Measurements from ENCODE around the gene ZNF341.
"Not testable (repeated sequence)": the region's sequence is repeated elsewhere in the genome, so short reads cannot be mapped to it uniquely, and the experiment has no call there.

ZNF341 gene

DNA sequence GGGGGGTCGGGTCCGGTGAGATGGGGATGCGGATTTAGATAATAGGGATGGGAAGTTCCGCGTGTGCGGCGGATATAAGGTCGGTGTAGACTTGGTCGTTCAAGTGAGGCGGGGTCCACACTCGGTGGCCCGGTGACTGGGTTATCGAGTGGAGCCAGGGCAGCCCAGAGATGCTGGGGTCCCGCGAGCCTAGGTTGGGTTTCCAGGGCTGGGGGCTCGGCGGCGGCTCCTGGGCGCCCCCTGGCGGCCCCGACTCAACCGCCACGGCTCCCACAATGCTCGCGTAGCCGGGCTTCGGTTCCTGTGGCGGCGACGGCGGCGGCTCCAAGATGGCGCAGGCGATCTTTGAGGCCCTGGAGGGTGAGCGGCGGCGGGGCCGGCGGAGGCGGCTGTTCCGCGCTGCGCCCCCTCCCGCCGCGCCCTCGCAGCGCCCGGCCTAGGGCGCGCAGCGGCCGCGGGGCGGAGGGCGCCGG lies at the start of gene ZNF341:
Gene ZNF341 (plus strand): TSS at position 304 of the 473 bp plus-strand sequence. CDS start 26 bp downstream, at position 330.
- peak; percentile 77 for DNase-seq

DNA sequence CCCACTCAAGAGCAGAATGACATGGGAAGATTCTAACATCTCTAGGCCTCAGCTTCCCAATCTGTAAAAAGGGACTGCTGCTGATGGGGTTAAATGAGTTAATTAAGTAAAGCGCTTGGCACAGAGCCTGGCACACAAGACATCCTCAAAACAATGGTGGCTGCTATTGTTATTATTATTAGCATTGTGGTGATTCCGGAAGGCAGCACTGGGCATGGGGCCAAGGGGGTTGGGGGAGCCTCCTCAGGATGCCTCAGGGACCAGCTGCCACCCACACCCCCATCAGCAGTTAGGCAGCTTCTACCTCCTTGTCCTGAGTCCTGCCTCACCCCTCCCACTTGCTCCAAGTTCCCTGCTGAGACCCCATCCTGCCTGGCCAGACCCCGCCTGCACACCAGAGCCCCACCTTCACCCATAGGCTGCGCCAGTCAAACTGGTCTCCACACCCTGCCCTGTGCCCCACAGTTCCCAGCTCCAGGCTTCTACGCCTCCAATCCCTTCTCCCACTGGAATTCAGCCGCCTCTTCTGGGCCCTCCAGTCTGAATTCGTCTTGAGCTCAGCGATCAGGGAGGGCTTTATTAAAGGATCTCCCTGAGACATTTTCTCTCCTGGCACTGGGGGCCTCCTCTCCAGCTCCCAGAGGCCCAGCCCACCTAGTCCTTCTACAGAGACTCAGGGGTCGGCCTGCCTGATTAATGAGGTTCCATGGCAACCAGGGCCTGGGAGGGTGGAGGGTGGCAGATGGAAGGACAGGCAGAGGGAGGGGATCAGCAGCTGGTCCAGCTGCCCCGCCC lies 47.1 kb upstream of the ZNF341 start:
- no peak for DNase-seq

DNA sequence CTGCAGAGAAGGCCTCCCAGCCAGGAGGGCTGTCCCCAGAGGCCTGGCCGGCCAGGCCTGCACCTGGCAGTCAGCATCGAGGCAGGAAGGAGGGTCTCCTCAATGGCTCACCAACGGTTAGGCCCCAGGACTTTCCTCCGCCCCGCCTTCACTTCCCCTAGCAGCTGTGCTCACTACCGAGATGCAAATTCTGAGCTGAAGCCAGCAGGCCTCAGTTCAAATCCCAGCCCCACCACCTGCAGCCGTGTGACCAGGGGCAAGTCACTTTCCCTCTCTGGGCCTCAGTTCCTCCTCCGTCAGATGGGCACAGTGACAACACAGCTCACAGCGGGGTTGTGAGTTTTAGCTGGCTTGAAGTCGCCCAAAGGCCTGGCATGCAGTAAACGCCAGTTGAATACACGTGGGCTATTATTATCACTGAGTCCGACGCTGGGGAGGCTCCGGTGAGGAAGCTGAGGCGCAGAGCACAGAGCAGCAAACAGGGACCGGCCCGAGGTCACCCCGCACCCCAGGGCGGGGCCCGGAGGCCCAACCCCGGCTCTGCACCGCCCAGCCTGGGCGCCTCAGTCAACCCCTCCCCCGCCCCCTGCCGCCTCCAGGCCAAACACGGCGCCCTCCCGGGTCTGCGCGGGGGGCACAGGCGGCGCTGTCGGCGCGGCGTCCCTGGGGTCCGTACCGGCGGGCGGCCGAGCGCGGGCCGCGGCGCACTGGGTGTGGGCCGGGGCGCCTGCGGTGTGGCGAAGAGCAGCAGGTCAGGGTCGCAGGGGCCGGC lies 46.3 kb upstream of the ZNF341 start:
- no peak for DNase-seq

DNA sequence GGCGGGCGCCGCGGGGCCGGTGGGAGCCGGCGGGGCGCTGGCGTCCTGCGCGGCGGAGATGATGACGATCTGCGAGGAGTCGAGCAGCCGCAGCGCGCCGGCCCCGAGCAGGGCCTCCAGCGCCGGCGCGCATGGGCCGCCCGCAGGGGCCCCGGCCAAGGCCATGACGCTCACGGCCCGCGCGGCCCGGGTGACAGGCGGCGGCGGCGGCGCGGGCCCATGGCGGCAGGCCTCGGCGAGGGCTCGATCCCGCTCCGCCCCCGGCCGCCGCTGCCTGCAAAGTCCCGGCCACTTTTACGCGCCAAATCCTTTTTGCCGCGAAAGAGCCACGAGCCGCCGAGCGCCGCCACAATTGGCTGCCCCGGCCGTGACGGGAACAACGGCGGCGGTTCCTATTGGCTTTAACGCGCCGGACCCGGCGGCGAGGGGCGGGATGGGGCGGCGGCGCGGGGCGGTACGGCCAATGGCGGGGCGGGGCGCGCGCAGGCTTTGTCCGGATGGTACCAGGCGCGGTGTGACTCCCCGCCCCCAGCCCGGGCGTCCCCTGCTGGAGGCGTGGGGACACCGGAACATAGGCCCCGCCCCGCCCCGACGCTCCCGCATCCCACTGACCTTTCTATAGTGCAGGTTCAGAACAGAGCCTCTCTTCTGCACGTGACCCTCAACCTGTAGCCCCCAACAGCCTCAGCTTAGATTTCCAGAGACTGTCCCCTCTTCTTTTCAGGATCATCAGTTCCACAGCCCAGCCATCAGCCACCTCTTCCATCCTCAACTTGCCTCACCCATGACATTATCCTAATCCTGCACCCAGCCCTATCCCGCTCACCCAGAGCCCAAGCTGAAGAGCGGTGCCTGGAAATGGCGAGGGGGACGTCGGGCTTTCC lies 45.5 kb upstream of the ZNF341 start, which contains the start of gene E2F1:
Gene E2F1 (minus strand): TSS at position 286 of the 884 bp plus-strand sequence. CDS start 121 bp downstream, at position 165.
- peak; percentile 90 for DNase-seq

DNA sequence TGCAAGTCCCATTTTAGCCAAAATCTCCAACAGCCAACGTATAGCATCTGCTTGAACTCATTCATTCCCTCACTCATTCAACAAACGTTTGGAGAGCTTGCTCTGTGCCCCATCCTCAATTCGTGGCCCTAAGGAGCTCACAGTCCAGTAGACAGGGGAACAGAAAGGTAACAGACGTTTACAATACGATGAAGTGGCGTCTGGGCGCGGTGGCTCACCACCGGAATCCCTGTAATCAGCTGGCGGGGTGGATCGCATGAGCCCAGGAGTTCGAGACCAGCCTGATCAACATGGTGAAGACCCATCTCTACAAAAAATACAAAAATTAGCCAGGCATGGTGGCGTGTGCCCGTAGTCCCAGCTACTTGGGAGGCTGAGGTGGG lies 44.8 kb upstream of the ZNF341 start:
- DNase-seq = no peak

DNA sequence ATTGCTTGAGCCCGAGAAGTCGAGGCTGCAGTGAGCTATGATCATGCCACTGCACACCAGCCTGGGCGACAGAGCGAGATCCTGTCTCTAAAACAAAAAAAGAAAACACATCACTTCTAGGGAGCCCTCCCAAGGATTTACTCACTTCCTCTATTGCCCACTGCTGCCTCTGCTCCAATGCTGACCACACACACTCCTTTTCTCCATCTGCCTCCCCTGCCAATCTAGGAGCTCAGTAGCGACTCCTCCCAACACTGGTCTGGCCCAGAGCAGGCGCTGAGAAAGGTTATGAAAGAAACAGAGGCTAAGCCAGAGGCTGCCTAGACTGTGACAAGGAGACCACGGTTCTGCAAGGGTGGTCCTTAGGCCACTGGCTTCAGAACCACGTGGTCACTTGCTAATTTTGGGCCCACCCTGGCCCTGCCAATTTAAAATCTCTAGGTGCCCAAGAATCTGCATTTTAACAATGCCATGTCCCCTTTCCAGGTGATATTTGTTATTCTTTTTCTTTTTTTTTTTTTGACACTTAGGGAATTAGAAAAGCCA lies 44.4 kb upstream of the ZNF341 start:
- DNase-seq = no peak

DNA sequence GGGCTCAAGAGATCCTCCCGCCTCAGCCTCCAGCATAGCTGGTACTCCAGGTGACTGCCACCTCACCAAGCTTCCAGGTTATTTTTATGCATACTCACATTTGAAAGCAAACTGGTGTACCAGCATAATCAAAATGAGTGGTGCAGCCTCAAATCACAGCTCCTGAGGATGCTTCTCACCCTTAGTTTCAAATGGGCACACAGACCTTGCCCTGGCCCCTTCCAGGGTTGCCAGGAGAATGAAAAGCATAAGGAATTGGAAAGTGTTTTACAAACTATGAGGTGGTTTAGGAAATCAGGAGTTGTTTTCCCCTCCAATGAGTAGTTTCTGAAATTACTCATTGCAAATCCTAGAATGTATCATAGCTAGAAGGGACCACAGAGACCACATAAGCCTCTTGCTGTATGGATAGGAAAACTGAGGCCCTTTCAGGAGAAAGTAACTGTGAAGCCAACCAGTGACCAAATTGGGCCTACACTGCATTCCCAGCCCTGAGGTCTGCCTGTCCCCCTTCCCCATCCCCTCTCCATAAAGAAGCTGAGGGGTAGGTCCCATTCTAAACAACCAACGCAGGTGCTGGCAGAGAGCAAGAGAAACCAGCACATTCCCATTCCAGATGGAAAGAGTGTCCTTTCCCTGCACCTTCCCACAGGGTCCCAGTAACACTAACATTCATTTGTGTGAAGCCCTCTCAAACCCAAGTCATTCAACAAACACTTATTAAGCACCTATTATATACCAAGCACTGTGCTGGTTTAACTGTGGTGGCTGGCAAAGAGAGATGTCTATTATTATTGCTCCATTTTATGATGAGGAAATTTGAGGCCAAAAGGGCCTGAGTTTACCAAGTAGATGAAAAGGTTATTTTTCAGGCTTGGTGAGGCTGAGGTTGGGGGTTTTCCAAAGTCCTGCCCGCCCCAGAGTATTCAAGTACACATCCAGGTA lies 43.5 kb upstream of the ZNF341 start:
- DNase-seq = no peak

DNA sequence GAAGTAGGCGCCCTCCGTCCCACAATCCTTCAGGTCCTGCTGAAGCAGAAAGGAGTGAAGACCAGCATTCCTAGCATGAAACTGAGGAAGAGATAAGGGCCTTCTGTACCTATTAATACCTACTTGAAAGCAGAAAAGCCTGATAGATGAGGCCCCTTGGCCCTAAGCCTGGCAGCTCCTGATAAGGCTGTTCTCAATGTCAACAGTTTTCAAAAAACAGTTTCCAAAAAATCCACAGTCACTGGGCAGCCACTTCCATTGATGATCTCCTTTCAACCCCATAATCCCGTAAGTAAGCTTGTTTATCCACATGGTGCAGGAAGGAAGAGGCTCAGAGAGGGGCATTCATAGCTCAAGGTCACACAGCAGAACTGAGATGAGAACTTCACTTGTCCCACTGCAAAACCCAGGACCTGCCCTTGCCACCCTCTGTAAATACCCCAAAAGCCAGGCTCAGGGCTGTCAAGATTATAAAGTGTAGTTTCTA lies 42.8 kb upstream of the ZNF341 start:
- no peak for DNase-seq

DNA sequence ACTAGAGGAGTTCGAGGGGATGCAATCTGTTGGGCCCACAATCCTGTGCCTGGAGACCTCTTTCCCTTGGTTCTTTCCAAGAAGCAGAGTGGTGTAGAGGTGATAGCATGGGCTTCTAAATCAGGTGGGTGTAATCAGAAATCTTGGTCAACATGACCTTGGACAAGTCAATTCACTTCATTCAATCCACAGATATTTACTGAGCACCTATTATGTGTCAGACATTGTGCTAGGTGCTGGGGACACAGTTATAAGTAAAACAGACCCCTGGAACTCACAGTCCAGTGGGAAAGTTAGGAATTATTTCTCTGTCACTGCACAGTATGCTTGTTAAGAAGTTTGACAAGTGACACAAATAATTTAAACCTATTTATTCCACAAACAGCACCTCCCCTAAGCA lies 42.3 kb upstream of the ZNF341 start:
- DNase-seq = no peak

DNA sequence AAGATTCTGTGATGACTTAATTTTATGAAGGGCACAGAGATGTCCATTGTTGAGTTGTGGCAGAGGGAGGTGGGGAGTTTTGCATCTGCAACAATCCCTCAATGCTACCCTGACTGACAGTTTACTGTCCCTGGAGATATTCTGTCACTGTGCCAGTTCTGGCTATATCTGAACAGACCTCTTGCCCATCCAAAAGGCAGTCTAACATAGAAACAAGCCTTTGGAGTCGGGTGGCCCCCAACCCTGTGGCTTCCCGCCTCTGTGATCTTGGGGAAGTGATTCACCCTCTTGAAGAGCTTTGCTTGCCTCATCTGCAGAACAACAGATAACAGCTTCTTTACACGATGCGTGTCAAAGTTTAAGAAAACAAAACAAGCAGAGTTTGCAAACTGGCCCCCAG lies 41.8 kb upstream of the ZNF341 start:
- no peak for DNase-seq

DNA sequence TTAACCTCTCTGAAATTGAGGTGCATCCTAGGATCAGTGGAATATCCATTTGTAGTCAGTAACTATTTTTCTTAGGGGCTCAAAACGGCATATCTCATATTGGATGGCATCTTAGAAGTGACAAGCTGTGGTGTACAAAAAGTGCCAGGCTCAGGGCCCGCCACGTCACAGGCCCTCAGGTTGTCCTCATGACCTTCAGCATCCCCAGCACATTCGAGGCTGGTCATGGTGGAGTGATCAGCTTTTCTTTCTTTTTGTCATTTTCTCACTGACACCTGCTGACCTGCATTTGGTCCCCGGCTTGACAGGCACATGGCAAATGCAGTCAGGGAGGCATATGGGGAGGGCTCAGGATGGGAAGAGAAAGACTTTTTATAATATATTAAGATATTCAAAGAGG lies 38.5 kb upstream of the ZNF341 start:
- DNase-seq = no peak

DNA sequence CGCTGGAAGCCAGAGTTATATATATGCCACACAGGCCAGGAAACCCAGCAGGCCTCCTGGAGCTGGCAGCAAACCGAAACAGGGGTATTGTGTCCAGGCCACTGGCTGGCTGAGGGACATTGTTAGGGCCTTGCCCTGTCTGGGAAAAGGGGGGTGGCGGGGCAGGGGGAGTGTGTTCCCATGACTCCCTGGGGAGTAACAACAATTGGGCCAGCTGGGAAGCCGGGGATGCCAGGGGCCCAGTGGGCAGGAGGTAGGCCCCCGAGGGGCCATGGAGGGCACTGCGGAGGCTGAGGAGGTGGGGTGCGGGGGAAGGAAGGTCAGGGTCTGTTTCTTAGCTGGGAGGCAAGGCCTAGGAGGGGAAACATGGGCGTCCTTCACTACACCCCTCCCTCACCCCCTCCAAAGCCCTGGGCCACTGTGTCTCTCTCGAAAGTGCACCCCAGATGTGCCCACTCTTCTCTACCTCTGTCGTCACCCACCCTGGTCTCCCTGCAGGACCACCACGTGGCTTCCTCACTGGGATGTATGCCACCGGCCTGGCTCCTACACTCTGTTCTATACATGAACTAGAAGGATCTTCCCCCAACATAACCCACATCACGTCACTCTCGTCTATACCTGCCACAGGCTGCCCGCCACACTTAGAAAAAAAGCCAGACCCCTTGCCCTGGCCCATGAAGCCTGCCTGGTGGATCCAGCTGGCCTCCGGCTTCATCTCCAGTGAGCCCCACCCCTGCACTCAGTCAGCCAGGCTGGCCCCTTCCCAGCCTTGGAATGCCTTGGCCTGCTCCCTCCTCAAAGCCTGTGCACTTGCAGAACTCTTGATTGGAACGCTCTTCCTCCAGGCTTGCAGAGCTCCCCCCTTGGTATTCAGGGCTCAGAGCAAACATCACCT lies 37.8 kb upstream of the ZNF341 start:
- DNase-seq = no peak

DNA sequence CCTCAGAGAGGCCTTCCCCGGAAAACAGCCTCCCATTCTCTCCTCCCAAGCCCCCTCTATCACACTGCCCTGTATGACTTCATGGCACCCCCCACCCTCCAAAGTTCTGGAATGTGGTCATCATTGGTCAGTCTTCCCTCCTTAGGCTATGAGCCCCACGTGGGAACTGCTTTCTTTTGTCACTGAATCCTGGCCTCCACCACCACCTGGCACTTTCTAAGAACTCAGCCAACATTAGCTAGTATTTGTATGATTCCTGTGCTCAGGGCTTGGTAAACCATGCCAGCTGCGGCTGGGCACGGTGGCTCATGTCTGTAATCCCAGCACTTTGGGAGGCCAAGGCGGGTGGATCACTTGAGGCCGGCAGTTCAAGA lies 37.2 kb upstream of the ZNF341 start:
- DNase-seq = no peak

DNA sequence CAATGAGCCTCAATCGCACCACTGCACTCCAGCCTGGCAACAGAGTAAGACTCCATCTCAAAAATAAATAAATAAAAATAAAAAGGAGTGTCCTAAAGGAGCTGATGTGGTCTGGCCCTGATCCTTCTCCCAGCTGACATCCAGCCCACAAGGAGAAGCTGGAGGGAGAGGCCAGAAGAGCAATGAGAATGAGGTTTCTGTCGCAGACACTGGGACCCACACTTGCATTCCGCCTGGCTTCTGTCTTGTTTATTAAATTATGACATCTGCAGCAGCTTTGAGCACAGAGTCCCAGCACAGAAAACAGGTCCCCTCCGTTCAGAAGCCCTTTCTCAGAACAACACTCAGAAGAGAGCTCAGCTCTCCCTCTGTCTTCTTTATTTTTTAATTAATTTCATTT lies 35.3 kb upstream of the ZNF341 start:
- DNase-seq = no peak

DNA sequence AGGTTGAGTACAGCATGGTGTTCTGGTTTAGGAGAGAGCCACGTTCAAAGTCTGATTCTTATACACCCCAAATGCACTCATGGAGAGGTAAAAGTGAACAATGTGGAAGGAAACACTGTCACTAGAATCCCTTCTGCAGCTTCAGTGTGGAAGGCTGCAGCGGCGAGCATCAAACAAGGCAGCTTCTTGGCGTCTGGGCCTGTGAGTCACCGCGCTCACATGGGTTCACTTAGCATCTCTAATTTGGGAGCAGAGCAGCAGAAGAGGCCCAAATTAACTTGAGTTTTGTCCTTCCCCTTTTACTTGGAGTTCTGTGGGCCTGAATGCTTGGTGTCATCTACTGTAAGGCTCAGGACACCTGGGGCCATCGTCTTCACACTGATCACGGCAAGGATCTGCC lies 34.7 kb upstream of the ZNF341 start:
- DNase-seq = no peak

DNA sequence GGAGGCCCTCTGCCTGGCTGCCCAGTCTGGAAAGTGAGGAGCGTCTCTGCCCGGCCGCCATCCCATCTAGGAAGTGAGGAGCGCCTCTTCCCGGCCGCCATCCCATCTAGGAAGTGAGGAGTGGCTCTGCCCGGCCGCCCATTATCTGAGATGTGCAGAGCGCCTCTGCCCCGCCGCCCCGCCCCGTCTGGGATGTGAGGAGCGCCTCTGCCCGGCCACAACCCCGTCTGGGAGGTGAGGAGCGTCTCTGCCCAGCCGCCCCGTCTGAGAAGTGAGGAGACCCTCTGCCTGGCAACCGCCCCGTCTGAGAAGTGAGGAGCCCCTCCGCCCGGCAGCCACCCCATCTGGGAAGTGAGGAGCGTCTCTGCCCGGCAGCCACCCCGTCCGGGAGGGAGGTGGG lies 32.8 kb upstream of the ZNF341 start:
- not testable (repeated sequence) for DNase-seq

DNA sequence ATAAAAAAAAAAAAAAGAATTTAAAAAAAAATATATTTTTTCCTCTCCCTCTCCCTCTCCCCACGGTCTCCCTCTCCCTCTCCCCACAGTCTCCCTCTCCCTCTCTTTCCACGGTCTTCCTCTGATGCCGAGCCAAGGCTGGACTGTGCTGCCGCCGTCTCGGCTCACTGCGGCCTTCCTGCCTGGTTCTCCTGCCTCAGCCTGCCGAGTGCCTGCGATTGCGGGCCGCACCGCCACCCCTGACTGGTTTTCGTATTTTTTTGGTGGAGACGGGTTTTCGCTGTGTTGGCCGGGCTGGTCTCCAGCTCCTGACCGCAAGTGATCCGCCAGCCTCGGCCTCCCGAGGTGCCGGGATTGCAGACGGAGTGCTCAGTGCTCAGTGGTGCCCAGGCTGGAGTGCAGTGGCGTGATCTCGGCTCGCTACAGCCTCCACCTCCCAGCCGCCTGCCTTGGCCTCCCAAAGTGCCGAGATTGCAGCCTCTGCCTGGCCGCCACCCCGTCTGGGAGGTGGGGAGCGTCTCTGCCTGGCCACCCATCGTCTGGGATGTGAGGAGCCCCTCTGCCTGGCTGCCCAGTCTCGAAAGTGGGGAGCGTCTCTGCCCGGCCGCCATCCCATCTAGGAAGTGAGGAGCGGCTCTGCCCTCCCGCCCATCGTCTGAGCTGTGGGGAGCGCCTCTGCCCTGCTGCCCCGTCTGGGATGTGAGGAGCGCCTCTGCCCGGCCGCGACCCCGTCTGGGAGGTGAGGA lies 30.9 kb upstream of the ZNF341 start:
- DNase-seq = not testable (repeated sequence)

DNA sequence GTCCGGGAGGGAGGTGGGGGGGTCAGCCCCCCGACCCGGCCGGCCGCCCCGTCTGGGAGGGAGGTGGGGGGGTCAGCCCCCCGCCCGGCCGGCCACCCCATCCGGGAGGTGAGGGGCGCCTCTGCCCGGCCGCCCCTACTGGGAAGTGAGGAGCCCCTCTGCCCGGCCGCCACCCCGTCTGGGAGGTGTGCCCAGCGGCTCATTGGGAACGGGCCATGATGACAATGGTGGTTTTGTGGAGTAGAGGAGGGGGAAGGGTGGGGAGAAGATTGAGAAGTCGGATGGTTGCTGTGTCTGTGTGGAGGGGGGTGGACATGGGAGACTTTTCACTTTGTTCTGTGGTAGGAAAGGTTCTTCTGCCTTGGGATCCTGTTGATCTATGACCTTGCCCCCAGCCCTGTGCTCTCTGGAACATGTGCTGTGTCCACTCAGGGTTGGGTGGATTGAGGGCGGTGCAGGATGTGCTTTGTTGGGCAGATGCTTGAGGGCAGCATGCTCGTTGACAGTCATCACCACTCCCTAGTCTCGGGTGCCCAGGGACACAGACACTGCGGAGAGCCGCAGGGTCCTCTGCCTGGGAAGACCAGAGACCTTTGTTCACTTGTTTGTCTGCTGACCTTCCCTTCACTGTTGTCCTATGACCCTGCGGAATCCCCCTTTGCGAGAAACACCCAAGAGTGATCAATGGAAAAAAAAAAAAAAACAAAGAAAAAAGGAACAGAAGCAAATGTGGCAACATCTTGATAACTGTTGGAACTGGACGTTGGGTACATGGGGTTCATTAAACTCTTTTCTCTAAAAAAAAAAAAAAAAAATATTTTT lies 30.0 kb upstream of the ZNF341 start:
- no peak for DNase-seq

DNA sequence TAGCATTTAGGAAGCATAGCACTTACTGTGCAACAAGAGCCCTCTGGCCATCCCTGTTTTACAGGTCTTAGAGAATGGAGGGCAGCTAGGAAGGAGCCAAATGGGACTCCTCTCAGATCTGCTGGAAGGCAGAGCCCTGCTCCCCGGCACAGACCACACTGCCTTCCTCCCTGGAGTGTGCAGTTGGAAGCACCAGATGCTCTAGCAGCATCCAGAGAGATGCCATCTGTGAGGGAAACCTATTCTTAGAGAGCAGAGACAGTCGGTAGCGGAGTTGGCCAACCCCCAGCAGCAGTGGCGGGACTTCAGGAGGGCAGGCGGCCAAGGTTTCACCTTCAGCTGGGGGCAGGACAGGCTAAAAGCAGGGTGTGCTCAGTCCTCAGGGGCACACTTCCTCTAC lies 28.9 kb upstream of the ZNF341 start:
- no peak for DNase-seq
